Keratinocyte (primary cell): ENCODE data around the gene EID2B. TPM values are rescaled to one million over a fixed set of nuclear protein-coding genes. Genes with fewer than 3 reads are reported as not detected.

Experiments
- DNase-seq: peaks from one replicate; pipeline ENCODE4 v3.0.0-alpha.2; 2011; ENCODE audit warnings: low read depth, missing footprints, low spot score
- FAIRE-seq: peaks from 2 replicates; lab custom pipeline; 2011; peaks lifted over from hg19 to GRCh38; lab: Jason Lieb, UNC
- H2AFZ ChIP-seq: 2 replicates; pipeline ENCODE4 v1.6.0; 2012; ENCODE audit warnings: low read length, control low read depth, inconsistent platforms; ENCODE audit not compliant: control insufficient read depth
- H3K27ac ChIP-seq: 2 replicates; pipeline ENCODE4 v1.5.1; 2011; ENCODE audit warnings: low read length; ENCODE audit not compliant: control insufficient read depth, insufficient read depth
- H3K27me3 ChIP-seq: 3 replicates; pipeline ENCODE4 v1.6.0; 2011; ENCODE audit warnings: low read length; ENCODE audit not compliant: control insufficient read depth, insufficient read depth; ENCODE audit errors: extremely low read depth
- H3K36me3 ChIP-seq, 2 experiments: 2 replicates in 1 of 2; 3 replicates in 1 of 2; pipeline ENCODE4 v1.5.1; 2011; ENCODE audit warnings: low read length in 2 of 2, mild to moderate bottlenecking in 1 of 2; ENCODE audit not compliant: control insufficient read depth in 2 of 2, insufficient read depth in 2 of 2; ENCODE audit errors: extremely low read depth in 1 of 2
- H3K4me1 ChIP-seq: 3 replicates; pipeline ENCODE4 v1.5.1; 2011; ENCODE audit warnings: low read length; ENCODE audit not compliant: control insufficient read depth, insufficient read depth; ENCODE audit errors: extremely low read depth
- H3K4me2 ChIP-seq: 3 replicates; pipeline ENCODE4 v1.6.0; 2011; ENCODE audit warnings: low read depth, low read length; ENCODE audit not compliant: control insufficient read depth, insufficient read depth; ENCODE audit errors: extremely low read depth
- H3K4me3 ChIP-seq, 3 experiments: fragments of 200-600 bp in 1 of 3; sonication (generic) in 1 of 3; 2 replicates in 2 of 3; 3 replicates in 1 of 3; pipeline ENCODE4 v1.5.1; 2011 to 2016; ENCODE audit warnings: low read length in 3 of 3, mild to moderate bottlenecking in 3 of 3, control low read depth in 2 of 3, inconsistent platforms in 1 of 3, low read depth in 1 of 3, mixed read lengths in 1 of 3, mixed run types in 1 of 3, moderate library complexity in 1 of 3; ENCODE audit not compliant: control insufficient read depth in 2 of 3, insufficient read depth in 2 of 3; ENCODE audit errors: extremely low read depth in 1 of 3
- H3K79me2 ChIP-seq: 2 replicates; pipeline ENCODE4 v1.6.0; 2012; ENCODE audit warnings: low read length; ENCODE audit not compliant: control insufficient read depth, insufficient read depth
- H3K9ac ChIP-seq: 3 replicates; pipeline ENCODE4 v1.6.0; 2011; ENCODE audit warnings: low read length; ENCODE audit not compliant: control insufficient read depth, insufficient read depth; ENCODE audit errors: extremely low read depth
- H3K9me1 ChIP-seq: 3 replicates; pipeline ENCODE4 v1.6.0; 2011; ENCODE audit warnings: low read length; ENCODE audit not compliant: control insufficient read depth, insufficient read depth; ENCODE audit errors: extremely low read depth
- H3K9me3 ChIP-seq: 2 replicates; pipeline ENCODE4 v1.5.1; 2012; ENCODE audit warnings: low read depth, low read length; ENCODE audit not compliant: control insufficient read depth
- H4K20me1 ChIP-seq: 3 replicates; pipeline ENCODE4 v1.6.0; 2011; ENCODE audit warnings: low read length; ENCODE audit not compliant: control insufficient read depth, insufficient read depth; ENCODE audit errors: extremely low read depth
- CTCF ChIP-seq, 3 experiments: IDR thresholded peaks in 1 of 3; conservative IDR thresholded peaks in 1 of 3; optimal IDR thresholded peaks in 1 of 3; 2 replicates in 2 of 3; 3 replicates in 1 of 3; pipeline versions ENCODE3 to v1.5.1; 2011; ENCODE audit warnings: low read length in 3 of 3, mild to moderate bottlenecking in 3 of 3, moderate library complexity in 2 of 3, control low read depth in 1 of 3, inconsistent platforms in 1 of 3; ENCODE audit not compliant: insufficient read depth in 2 of 3; ENCODE audit errors: extremely low read depth in 1 of 3
- EZH2 ChIP-seq: IDR thresholded peaks from one replicate; pipeline ENCODE4 v1.6.1; 2012; ENCODE audit warnings: inconsistent platforms, mild to moderate bottlenecking, low read length, moderate library complexity
- dilution Hi-C: fragments of 300-500 bp; cut with MboI; formaldehyde crosslinking; loops from one replicate; pipeline ENCODE4 v1.7.0; 2020; ENCODE audit warnings: low sequenced_read_pairs; ENCODE audit not compliant: extremely low pct_ligation_motif_present
- polyA plus RNA-seq, 5 experiments: library from polyadenylated mRNA; depleted of rRNA in 3 of 5; stranded (reverse) in 3 of 5; stranded (forward) in 1 of 5; unstranded in 1 of 5; fragments of >200 nt; gene quantifications; 1 replicate in 1 of 5; 2 replicates in 3 of 5; 3 replicates in 1 of 5; pipeline versions ENCODE4 v1.2.1 to v1.2.3, GENCODE V29; 2011 to 2012; ENCODE audit warnings: missing spikeins in 2 of 5, low read depth in 1 of 5, low replicate concordance in 1 of 5

EID2B gene
- polyA plus RNA-seq, 1 donor (not counting 4 experiments of a cell fraction or from before 2014, with no cell fraction given), result 1.1 TPM

- Histone ChIP-seq H3K9ac (no peak overlapping the region), H3K27me3 (no peaks in the 10 kb centered on the region), H3K9me1 (no peaks in the 10 kb centered on the region), H3K4me2 (no peak overlapping the region), H3K36me3 (no peaks in the 10 kb centered on the region), H3K9me3 (no peaks in the 10 kb centered on the region), H3K79me2 (no peaks in the 10 kb centered on the region), H3K4me3 (no peak overlapping the region), H4K20me1 (no peaks in the 10 kb centered on the region), H3K4me1 (no peaks in the 10 kb centered on the region), H2AFZ (no peak overlapping the region), H3K27ac (no peak overlapping the region)
- DNase-seq (no peak), FAIRE-seq (no peak)
- dilution Hi-C loops, result no loop called here
- TF ChIP-seq EZH2 (no peak), CTCF (optimal IDR thresholded peaks at IDR 0.05 in 1 of 3, IDR thresholded peaks at IDR 0.05 in 1 of 3, conservative IDR thresholded peaks at IDR 0.05 in 1 of 3; ENCODE audit: extremely low read depth in 1 of 3, insufficient read depth in 2 of 3, low read length in 3 of 3) (no peak)
These were observed 36.0 kb upstream of the EID2B start for GRCh38 chr19:39568604-39569003.

- H3K36me3 ChIP-seq, result no peaks in the 10 kb centered on the region
- DNase-seq (no peak), FAIRE-seq (no peak)
- no peaks in the 10 kb centered on the region for H3K27me3 ChIP-seq
- no peak overlapping the region for H3K4me2 ChIP-seq
- no peaks in the 10 kb centered on the region for H3K79me2 ChIP-seq
- TF ChIP-seq EZH2 (no peak), CTCF (optimal IDR thresholded peaks at IDR 0.05 in 1 of 3, IDR thresholded peaks at IDR 0.05 in 1 of 3, conservative IDR thresholded peaks at IDR 0.05 in 1 of 3; ENCODE audit: extremely low read depth in 1 of 3, insufficient read depth in 2 of 3, low read length in 3 of 3) (no peak)
- no peak overlapping the region for H3K27ac ChIP-seq
- no peak overlapping the region for H3K4me3 ChIP-seq
- no peaks in the 10 kb centered on the region for H3K4me1 ChIP-seq
- no peak overlapping the region for H3K9ac ChIP-seq
- H3K9me1 ChIP-seq, result no peaks in the 10 kb centered on the region
- dilution Hi-C loops, result no loop called here
- no peak overlapping the region for H2AFZ ChIP-seq
- H4K20me1 ChIP-seq, result no peaks in the 10 kb centered on the region
- H3K9me3 ChIP-seq, result no peaks in the 10 kb centered on the region
These were observed 33.4 kb upstream of the EID2B start for GRCh38 chr19:39566064-39566463.
